WERI-Rb-1 (cell line): ENCODE results near the gene LIPE.

ENCODE experiments used
- DNase-seq: peaks from one replicate; pipeline ENCODE4 v3.0.0-alpha.2; 2020
- H3K27ac ChIP-seq: fragments of 250-450 bp; sonication (Bioruptor Pico); 2 replicates; pipeline ENCODE4 v1.5.1; 2020; ENCODE audit warnings: mild to moderate bottlenecking, moderate library complexity
- H3K27me3 ChIP-seq: fragments of 250-450 bp; sonication (Bioruptor Pico); 2 replicates; pipeline ENCODE4 v1.5.1; 2021; ENCODE audit warnings: mild to moderate bottlenecking, low read depth, moderate library complexity; ENCODE audit not compliant: insufficient read depth, severe bottlenecking
- H3K36me3 ChIP-seq: fragments of 250-450 bp; sonication (Bioruptor Pico); 2 replicates; pipeline ENCODE4 v1.5.1; 2020; ENCODE audit warnings: mild to moderate bottlenecking, moderate library complexity
- H3K4me3 ChIP-seq: 2 replicates; pipeline ENCODE4 v1.5.1; 2011; ENCODE audit warnings: low read depth, mild to moderate bottlenecking, control low read depth, low read length
- H3K9me3 ChIP-seq: fragments of 250-450 bp; sonication (Bioruptor Pico); 2 replicates; pipeline ENCODE4 v1.5.1; 2021; ENCODE audit warnings: mild to moderate bottlenecking, moderate library complexity; ENCODE audit not compliant: severe bottlenecking
- TF ChIP-seq, protein P1 (sequence below): IDR thresholded peaks from 2 replicates; pipeline ENCODE4 v1.5.1; 2011; ENCODE audit warnings: low read depth, mild to moderate bottlenecking, control low read depth, inconsistent platforms, low read length

Gene LIPE

GRCh38 chr19:42368360-42368759, 58.8 kb downstream of the LIPE start:
- H3K27me3 ChIP-seq, result no peaks in the 10 kb centered on the region
- H3K27ac ChIP-seq, result no peak overlapping the region
- H3K36me3 ChIP-seq, result peaks cover 15% of the 10 kb centered on the region
- no peak overlapping the region for H3K4me3 ChIP-seq
- TF ChIP-seq, protein P1, sequence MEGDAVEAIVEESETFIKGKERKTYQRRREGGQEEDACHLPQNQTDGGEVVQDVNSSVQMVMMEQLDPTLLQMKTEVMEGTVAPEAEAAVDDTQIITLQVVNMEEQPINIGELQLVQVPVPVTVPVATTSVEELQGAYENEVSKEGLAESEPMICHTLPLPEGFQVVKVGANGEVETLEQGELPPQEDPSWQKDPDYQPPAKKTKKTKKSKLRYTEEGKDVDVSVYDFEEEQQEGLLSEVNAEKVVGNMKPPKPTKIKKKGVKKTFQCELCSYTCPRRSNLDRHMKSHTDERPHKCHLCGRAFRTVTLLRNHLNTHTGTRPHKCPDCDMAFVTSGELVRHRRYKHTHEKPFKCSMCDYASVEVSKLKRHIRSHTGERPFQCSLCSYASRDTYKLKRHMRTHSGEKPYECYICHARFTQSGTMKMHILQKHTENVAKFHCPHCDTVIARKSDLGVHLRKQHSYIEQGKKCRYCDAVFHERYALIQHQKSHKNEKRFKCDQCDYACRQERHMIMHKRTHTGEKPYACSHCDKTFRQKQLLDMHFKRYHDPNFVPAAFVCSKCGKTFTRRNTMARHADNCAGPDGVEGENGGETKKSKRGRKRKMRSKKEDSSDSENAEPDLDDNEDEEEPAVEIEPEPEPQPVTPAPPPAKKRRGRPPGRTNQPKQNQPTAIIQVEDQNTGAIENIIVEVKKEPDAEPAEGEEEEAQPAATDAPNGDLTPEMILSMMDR, result no peak
- DNase-seq, result no peak
- H3K9me3 ChIP-seq, result no peaks in the 10 kb centered on the region

DNA sequence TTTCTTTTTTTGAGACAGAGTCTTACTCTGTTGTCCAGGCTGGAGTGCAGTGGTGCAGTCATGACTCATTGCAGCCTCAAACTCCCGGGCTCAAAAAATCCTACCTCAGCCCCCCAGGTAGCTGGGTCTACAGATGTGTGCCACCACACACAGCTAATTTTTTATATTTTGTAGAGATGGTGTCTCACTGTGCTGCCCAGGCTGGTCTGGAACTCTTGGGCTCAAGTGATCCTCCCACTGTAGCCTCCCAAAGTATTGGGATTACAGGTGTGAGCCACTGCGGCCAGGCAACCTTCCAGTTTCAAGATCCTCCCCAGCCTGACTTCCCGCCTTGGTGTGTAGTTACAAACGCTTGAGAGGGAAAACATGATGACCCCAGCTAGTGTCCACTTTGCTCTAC, 59.3 kb downstream of the LIPE start:
- no peak for DNase-seq
- TF ChIP-seq, protein P1, result no peak
- H3K27me3 ChIP-seq, result no peaks in the 10 kb centered on the region

GRCh38 chr19:42366673-42367072, 60.5 kb downstream of the LIPE start:
- Histone ChIP-seq H3K36me3 (peaks cover 17% of the 10 kb centered on the region), H3K9me3 (no peaks in the 10 kb centered on the region), H3K4me3 (no peak overlapping the region), H3K27me3 (no peaks in the 10 kb centered on the region), H3K27ac (no peak overlapping the region)
- TF ChIP-seq, protein P1, result no peak
- DNase-seq, result no peak

More for the DNA sequence above, 59.3 kb downstream of the LIPE start:
- Histone ChIP-seq H3K9me3 (no peaks in the 10 kb centered on the region), H3K36me3 (peaks cover 17% of the 10 kb centered on the region), H3K4me3 (no peak overlapping the region), H3K27ac (no peak overlapping the region)

DNA sequence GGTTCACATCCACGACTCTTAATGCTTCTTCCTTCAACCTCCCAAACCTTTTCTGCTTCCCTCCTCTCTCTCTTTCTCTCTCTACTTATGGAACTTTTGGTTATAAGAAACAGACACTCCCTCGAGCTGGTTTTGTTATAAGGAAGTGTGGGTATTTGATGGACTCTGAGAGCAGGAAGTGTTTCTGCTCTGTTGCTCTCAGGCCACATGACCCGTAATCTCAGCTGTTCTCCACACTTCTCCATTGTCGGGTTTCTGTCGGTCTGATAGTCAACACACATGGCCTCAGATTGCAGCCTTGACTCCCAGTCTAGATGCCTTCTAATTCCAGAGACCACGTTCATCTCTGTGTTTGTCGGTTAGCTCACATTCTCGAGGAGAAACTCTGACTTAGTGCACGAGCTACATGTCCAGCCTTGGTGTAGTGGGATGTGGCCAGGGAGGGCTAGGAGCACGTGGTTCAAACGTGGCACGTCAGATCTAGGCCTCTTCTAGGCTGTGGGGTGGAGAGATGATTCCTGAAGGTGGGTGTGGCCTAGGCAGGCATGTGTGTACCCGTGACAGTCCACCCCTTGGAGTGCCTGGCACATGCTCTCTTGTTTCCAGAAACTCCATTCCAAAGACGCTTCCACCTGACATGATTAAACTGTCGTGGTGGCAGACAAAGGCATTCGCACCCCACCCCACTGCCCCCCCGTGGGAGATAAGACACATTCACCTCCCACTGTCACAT, 63.4 kb downstream of the LIPE start:
- no peak overlapping the region for H3K4me3 ChIP-seq
- H3K27ac ChIP-seq, result no peak overlapping the region
- H3K27me3 ChIP-seq, result no peaks in the 10 kb centered on the region
- H3K9me3 ChIP-seq, result no peaks in the 10 kb centered on the region
- no peak for DNase-seq
- peaks cover 12% of the 10 kb centered on the region for H3K36me3 ChIP-seq
- TF ChIP-seq, protein P1, result no peak

GRCh38 chr19:42362891-42363440, 64.2 kb downstream of the LIPE start:
- no peak for DNase-seq
- Histone ChIP-seq H3K27me3 (no peaks in the 10 kb centered on the region), H3K27ac (no peak overlapping the region), H3K4me3 (no peak overlapping the region), H3K9me3 (no peaks in the 10 kb centered on the region), H3K36me3 (peaks cover 16% of the 10 kb centered on the region)
- TF ChIP-seq, protein P1, result no peak

- no peaks in the 10 kb centered on the region for H3K27me3 ChIP-seq
- H3K36me3 ChIP-seq, result peaks cover 21% of the 10 kb centered on the region
- H3K27ac ChIP-seq, result no peak overlapping the region
- TF ChIP-seq, protein P1, result no peak
- H3K9me3 ChIP-seq, result no peaks in the 10 kb centered on the region
- DNase-seq, result no peak
- no peak overlapping the region for H3K4me3 ChIP-seq
Observed at GRCh38 chr19:42362342-42362741, 64.8 kb downstream of the LIPE start.
